ENCODE data around the gene DHRS7C.

DNA sequence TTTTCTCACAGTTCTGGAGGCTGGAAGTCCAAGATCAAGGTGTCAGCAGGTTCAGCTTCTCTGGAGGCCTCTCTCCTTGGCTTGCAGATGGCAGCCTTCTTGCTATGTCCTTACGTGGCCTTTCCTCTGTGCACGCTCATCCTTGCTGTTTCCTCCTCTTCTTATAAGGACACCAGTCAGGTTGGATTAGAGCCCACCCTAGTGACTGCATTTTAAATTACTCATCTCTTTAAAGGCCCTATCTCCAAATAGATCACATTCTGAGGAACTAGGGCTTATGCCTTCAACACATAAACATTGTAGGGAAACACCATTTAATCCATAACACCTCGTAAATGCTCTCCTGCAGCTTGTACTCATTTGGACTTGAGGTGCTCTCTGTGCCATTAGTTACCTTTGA, 36.3 kb downstream of the DHRS7C start:
- TF ChIP-seq, protein P1, sequence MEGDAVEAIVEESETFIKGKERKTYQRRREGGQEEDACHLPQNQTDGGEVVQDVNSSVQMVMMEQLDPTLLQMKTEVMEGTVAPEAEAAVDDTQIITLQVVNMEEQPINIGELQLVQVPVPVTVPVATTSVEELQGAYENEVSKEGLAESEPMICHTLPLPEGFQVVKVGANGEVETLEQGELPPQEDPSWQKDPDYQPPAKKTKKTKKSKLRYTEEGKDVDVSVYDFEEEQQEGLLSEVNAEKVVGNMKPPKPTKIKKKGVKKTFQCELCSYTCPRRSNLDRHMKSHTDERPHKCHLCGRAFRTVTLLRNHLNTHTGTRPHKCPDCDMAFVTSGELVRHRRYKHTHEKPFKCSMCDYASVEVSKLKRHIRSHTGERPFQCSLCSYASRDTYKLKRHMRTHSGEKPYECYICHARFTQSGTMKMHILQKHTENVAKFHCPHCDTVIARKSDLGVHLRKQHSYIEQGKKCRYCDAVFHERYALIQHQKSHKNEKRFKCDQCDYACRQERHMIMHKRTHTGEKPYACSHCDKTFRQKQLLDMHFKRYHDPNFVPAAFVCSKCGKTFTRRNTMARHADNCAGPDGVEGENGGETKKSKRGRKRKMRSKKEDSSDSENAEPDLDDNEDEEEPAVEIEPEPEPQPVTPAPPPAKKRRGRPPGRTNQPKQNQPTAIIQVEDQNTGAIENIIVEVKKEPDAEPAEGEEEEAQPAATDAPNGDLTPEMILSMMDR (IDR thresholded peaks at IDR 0.05) = no peak
- no peak for TF ChIP-seq POLR2A (IDR thresholded peaks at IDR 0.05)

All from heart left ventricle (tissue), 13 donors.